Activated effector memory CD4-positive, alpha-beta T cell treated with Interleukin-2 at 50 U/mL for 16 hours (primary cell): Measurements from ENCODE around the gene TMEM178A.
"Not testable (repeated sequence)": the region's sequence is repeated elsewhere in the genome, so short reads cannot be mapped to it uniquely, and the experiment has no call there.

ENCODE experiments used
- DNase-seq: peaks from one replicate; pipeline ENCODE4 v3.0.0-alpha.2; 2020

Gene TMEM178A

GRCh38 chr2:39649511-39649910 lies 16.2 kb upstream of the TMEM178A start:
- DNase-seq, result no peak

GRCh38 chr2:39650468-39650867 lies 15.2 kb upstream of the TMEM178A start:
- DNase-seq, result no peak

- DNase-seq, result not testable (repeated sequence)
Measured at GRCh38 chr2:39656215-39656614, 9.5 kb upstream of the TMEM178A start.

GRCh38 chr2:39657287-39657937 lies 8.3 kb upstream of the TMEM178A start:
- DNase-seq, result no peak

- DNase-seq, result no peak
Measured at GRCh38 chr2:39658371-39658770, 7.3 kb upstream of the TMEM178A start.

GRCh38 chr2:39659765-39660611 lies 5.7 kb upstream of the TMEM178A start:
- no peak for DNase-seq

- no peak for DNase-seq
Measured at GRCh38 chr2:39660612-39661236, 5.0 kb upstream of the TMEM178A start.

- no peak for DNase-seq
Measured at GRCh38 chr2:39661826-39662225, 3.9 kb upstream of the TMEM178A start.

- no peak for DNase-seq
Measured at GRCh38 chr2:39663187-39663930, 2.4 kb upstream of the TMEM178A start.

GRCh38 chr2:39664232-39664887 lies 1.4 kb upstream of the TMEM178A start:
- DNase-seq, result no peak

GRCh38 chr2:39664888-39665591 lies 677 bp upstream of the TMEM178A start:
- DNase-seq, result no peak

GRCh38 chr2:39666491-39667101 lies 879 bp downstream of the TMEM178A start:
- DNase-seq, result no peak

GRCh38 chr2:39667104-39667885 lies 1.6 kb downstream of the TMEM178A start:
- DNase-seq, result no peak

GRCh38 chr2:39667886-39668276 lies 2.2 kb downstream of the TMEM178A start:
- no peak for DNase-seq

- no peak for DNase-seq
Measured at GRCh38 chr2:39668576-39669080, 2.9 kb downstream of the TMEM178A start.

- no peak for DNase-seq
Measured at GRCh38 chr2:39671604-39672003, 5.9 kb downstream of the TMEM178A start.

GRCh38 chr2:39673018-39673417 lies 7.3 kb downstream of the TMEM178A start:
- DNase-seq, result no peak

GRCh38 chr2:39676342-39676741 lies 10.6 kb downstream of the TMEM178A start:
- no peak for DNase-seq

GRCh38 chr2:39678170-39678569 lies 12.5 kb downstream of the TMEM178A start:
- no peak for DNase-seq

- DNase-seq, result no peak
Measured at GRCh38 chr2:39679805-39680204, 14.1 kb downstream of the TMEM178A start.
